GM12872 (cell line): ENCODE results near the gene IREB2.

Experiments
- TF ChIP-seq, protein P1 (sequence below): IDR thresholded peaks from 3 replicates; pipeline ENCODE4 v1.5.1; 2011; ENCODE audit warnings: low read depth, mild to moderate bottlenecking, low read length, moderate library complexity; ENCODE audit not compliant: insufficient read depth

The IREB2 gene, protein sequence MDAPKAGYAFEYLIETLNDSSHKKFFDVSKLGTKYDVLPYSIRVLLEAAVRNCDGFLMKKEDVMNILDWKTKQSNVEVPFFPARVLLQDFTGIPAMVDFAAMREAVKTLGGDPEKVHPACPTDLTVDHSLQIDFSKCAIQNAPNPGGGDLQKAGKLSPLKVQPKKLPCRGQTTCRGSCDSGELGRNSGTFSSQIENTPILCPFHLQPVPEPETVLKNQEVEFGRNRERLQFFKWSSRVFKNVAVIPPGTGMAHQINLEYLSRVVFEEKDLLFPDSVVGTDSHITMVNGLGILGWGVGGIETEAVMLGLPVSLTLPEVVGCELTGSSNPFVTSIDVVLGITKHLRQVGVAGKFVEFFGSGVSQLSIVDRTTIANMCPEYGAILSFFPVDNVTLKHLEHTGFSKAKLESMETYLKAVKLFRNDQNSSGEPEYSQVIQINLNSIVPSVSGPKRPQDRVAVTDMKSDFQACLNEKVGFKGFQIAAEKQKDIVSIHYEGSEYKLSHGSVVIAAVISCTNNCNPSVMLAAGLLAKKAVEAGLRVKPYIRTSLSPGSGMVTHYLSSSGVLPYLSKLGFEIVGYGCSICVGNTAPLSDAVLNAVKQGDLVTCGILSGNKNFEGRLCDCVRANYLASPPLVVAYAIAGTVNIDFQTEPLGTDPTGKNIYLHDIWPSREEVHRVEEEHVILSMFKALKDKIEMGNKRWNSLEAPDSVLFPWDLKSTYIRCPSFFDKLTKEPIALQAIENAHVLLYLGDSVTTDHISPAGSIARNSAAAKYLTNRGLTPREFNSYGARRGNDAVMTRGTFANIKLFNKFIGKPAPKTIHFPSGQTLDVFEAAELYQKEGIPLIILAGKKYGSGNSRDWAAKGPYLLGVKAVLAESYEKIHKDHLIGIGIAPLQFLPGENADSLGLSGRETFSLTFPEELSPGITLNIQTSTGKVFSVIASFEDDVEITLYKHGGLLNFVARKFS

DNA sequence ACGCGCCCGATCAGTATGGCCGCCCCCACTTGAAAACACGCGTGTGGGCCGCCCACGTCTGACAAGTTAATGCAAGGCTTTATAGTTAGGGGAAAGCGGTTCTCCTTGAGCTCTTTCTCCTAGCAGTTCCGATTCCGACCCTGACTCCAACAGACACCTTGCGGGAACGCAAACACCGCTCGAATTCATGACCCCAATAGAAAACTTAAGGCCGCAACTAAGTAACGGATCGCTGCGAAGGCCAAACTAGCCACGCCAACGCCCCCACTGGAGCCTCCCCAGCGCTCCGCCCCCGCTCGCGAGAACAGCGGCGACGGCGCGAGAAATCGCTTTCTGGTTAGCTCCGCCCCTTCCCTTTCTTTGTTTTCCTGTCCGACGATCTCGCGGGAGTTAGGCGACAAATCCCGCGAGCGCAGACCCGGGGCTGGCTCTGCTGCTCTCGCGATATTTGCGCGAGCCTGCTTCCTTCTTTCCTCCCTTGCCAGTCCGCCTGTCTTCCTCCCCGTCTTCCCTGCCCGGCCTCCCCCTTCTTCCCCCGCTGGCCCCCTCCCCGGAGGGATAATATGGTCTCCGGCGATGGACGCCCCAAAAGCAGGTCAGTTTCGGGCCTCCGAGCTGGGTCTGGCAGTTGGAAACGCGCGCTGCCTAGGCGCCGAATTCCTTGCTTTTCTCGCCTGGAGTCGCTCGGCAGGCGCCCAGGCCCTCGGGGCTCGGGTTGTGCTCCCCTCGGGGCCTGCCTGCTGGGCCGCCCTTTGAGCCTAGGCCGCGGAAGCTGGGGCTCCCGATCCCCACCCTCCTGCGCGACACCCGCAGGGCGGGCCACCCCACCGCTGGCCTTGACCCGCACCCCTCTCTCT, at the start of gene IREB2:
TSS of gene IREB2 (plus strand) at position 455 of the 857 bp plus-strand sequence. CDS start at position 577, 122 bp downstream.
- TF ChIP-seq, protein P1, sequence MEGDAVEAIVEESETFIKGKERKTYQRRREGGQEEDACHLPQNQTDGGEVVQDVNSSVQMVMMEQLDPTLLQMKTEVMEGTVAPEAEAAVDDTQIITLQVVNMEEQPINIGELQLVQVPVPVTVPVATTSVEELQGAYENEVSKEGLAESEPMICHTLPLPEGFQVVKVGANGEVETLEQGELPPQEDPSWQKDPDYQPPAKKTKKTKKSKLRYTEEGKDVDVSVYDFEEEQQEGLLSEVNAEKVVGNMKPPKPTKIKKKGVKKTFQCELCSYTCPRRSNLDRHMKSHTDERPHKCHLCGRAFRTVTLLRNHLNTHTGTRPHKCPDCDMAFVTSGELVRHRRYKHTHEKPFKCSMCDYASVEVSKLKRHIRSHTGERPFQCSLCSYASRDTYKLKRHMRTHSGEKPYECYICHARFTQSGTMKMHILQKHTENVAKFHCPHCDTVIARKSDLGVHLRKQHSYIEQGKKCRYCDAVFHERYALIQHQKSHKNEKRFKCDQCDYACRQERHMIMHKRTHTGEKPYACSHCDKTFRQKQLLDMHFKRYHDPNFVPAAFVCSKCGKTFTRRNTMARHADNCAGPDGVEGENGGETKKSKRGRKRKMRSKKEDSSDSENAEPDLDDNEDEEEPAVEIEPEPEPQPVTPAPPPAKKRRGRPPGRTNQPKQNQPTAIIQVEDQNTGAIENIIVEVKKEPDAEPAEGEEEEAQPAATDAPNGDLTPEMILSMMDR = no peak

DNA sequence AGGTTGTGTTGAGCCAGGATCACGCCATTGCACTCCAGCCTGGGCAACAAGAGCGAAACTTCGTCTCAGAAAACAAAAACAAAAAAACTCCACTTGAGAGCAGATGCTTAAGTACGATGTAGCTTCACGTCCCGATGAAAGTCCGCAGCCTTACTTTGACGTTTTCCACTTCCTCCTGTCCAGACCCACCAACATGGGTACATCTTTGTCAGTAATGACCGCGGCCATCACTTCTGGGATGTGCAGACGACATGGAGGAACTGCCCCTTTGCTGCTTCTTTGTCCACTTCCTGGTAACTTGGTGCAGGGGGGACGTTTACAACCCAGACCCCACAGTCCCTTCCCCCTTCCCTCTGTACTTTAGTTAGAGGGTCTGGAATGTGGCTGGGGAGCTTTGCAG, 49.2 kb upstream of the IREB2 start:
- TF ChIP-seq, protein P1 = no peak

DNA sequence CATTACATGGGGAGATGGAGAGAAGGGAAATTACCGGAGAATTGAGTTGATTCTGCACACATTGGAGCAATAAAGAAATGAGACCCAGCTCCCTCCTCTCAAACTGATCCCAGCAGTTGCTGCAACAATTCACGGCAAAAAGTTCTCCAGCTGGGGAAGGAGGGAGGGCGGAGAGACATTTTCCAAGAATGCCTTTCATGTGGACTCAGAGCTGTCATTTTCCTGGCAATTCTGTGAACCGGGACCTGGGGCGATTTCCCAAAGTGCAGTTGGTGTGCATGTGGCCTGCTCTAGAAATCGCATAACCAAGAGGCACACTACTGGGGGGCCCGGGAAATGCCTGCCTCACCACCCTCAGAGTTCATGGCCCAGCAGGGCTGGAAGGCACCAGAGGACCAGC, 48.7 kb upstream of the IREB2 start:
- TF ChIP-seq, protein P1 = no peak

DNA sequence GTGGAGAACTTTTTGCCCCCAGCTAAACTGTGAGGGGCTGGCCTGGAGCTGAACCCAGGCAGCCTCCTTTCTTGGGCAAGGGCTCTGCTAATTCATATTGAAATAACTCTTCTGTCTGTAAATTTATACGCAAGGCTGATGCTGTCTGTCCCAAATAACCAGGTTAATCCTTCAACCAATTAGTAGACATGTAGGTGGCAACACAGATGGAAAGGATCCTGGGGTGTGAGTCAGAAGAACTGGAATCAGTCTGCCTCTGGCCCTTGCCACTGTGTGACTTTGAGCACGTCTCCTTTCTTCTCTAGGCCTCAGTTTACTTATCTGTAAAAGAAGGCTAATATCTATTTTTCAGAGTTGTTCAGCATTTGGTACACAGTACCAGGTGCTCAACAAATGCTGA, 48.3 kb upstream of the IREB2 start:
- TF ChIP-seq, protein P1 = no peak

DNA sequence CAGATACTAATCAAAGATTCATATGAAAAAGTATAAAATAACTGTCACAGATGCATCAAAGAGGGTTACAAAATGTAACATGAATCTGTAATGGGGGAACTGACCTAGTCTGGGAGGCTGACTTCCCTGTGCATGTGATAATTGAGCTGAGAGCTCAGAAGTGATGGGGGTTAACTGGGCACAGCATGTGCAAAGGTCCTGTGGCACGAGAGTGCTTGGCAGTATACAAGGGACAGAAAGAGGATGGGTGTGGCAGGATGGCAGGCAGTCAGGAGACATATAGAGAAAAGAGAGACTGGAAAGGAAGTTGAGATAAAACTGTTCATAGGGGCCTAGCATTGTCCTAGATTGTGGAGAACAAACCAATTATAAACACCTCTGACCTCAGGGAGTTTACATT, 47.8 kb upstream of the IREB2 start:
- TF ChIP-seq, protein P1 = no peak

DNA sequence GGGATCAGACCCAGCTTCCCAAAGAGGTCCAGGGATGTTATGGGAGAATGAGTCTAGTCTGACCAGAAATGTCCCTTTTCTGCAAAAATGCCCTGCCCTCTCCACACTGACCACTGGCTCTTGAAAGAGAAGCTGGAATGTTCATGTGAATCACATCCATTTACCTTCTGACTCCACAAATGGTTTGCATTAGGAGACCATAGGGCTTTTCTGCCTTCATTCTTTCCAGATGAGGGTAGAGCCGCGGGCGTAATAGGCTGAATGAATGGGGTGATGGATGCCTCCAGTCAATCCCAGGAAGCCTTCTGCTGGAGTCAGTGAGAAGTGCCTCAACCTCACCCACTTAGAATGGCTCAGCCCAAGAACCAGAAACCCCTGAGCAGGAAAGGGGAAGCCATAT, 47.2 kb upstream of the IREB2 start:
- TF ChIP-seq, protein P1 = no peak
